UCSD-AML1 (cell line): ENCODE data around the gene AGRN.
"Not testable (repeated sequence)": the region's sequence is repeated elsewhere in the genome, so short reads cannot be mapped to it uniquely, and the experiment has no call there.

Experiments
- DNase-seq: peaks from one replicate; lab custom pipeline; 2025; ENCODE audit not compliant: unreplicated experiment; lab: John Stamatoyannopoulos, UW

The AGRN gene

GRCh38 chr1:981955-982558 is 37.9 kb upstream of the AGRN start, which contains the start of gene PERM1:
Gene PERM1, minus strand, starts transcription at chr1:982093. Its CDS starts 1,064 bp downstream, at chr1:981029.
- DNase-seq = no peak

GRCh38 chr1:982765-983436 is 37.0 kb upstream of the AGRN start:
- DNase-seq = no peak

GRCh38 chr1:983798-984475 is 36.0 kb upstream of the AGRN start:
- DNase-seq = peak; percentile 46

- no peak for DNase-seq
Measured at GRCh38 chr1:984476-984814, 35.5 kb upstream of the AGRN start.

- DNase-seq = no peak
Measured at GRCh38 chr1:985126-985525, 34.8 kb upstream of the AGRN start.

- not testable (repeated sequence) for DNase-seq
Measured at GRCh38 chr1:988061-988460, 31.9 kb upstream of the AGRN start.

- DNase-seq = not testable (repeated sequence)
Measured at GRCh38 chr1:991275-991674, 28.6 kb upstream of the AGRN start.

- DNase-seq = no peak
Measured at GRCh38 chr1:991895-992294, 28.0 kb upstream of the AGRN start.

GRCh38 chr1:992362-992761 is 27.6 kb upstream of the AGRN start:
- no peak for DNase-seq

- no peak for DNase-seq
Measured at GRCh38 chr1:993379-993995, 26.4 kb upstream of the AGRN start.

- DNase-seq = not testable (repeated sequence)
Measured at GRCh38 chr1:994546-994945, 25.4 kb upstream of the AGRN start.

GRCh38 chr1:995665-996633 is 24.0 kb upstream of the AGRN start:
- DNase-seq = no peak

GRCh38 chr1:996851-997712 is 22.8 kb upstream of the AGRN start:
- no peak for DNase-seq

- no peak for DNase-seq
Measured at GRCh38 chr1:997713-997992, 22.3 kb upstream of the AGRN start.

- DNase-seq = no peak
Measured at GRCh38 chr1:997993-998744, 21.8 kb upstream of the AGRN start.

- DNase-seq = no peak
Measured at GRCh38 chr1:998745-998994, 21.2 kb upstream of the AGRN start.

GRCh38 chr1:998995-999724 is 20.8 kb upstream of the AGRN start:
- DNase-seq = no peak

- peak; percentile 81 for DNase-seq
Measured at GRCh38 chr1:999725-1000356, 20.1 kb upstream of the AGRN start, which contains the start of gene HES4. Gene HES4, minus strand, starts transcription at chr1:1000097. Its CDS starts 124 bp downstream, at chr1:999973.
